GM23338 (cell line): ENCODE results near the gene NCBP3. TPM values are rescaled to one million over a fixed set of nuclear protein-coding genes. Genes with fewer than 3 reads are reported as not detected.

ENCODE experiments used
- ATAC-seq: fragments of 200-7000 bp; cut with Tn5 transposase; 3 replicates; pipeline ENCODE4 v1.9.1; 2020
- DNase-seq: peaks from one replicate; pipeline ENCODE4 v3.0.0-alpha.2; 2015; ENCODE audit warnings: low spot score
- H2AFZ ChIP-seq: fragments of 200-600 bp; sonication (generic); 2 replicates; pipeline ENCODE4 v1.8.0; 2016; ENCODE audit warnings: antibody characterized with exemption, mild to moderate bottlenecking, moderate library complexity
- H3F3A ChIP-seq: fragments of 200-600 bp; sonication (generic); replicated peaks from 2 replicates; pipeline ENCODE4 v1.8.0; 2017; ENCODE audit warnings: antibody characterized with exemption, mixed run types, low read depth
- H3K27ac ChIP-seq: fragments of 200-600 bp; sonication (generic); 2 replicates; pipeline ENCODE4 v1.6.1; 2016; ENCODE audit warnings: low read depth
- H3K27me3 ChIP-seq: fragments of 200-600 bp; sonication (generic); 2 replicates; pipeline ENCODE4 v1.8.0; 2016; ENCODE audit warnings: mild to moderate bottlenecking, mixed run types, moderate library complexity; ENCODE audit not compliant: insufficient read depth
- H3K36me3 ChIP-seq: fragments of 200-600 bp; sonication (generic); 2 replicates; pipeline ENCODE4 v1.8.0; 2016; ENCODE audit warnings: mild to moderate bottlenecking; ENCODE audit not compliant: insufficient read depth
- H3K4me1 ChIP-seq: fragments of 200-600 bp; sonication (generic); 2 replicates; pipeline ENCODE4 v1.8.0; 2016; ENCODE audit warnings: mild to moderate bottlenecking, moderate library complexity; ENCODE audit not compliant: insufficient read depth
- H3K4me2 ChIP-seq: fragments of 200-600 bp; sonication (generic); 2 replicates; pipeline ENCODE4 v1.7.1; 2017; ENCODE audit warnings: mixed run types
- H3K4me3 ChIP-seq: fragments of 200-600 bp; sonication (generic); 2 replicates; pipeline ENCODE4 v1.6.1; 2016; ENCODE audit warnings: mixed run types
- H3K79me2 ChIP-seq: fragments of 200-600 bp; sonication (generic); replicated peaks from 2 replicates; pipeline ENCODE4 v1.8.0; 2017; ENCODE audit warnings: mild to moderate bottlenecking; ENCODE audit not compliant: insufficient read depth
- H3K9me2 ChIP-seq: fragments of 200-600 bp; sonication (generic); 2 replicates; pipeline ENCODE4 v1.8.0; 2017; ENCODE audit not compliant: insufficient read depth
- H4K20me1 ChIP-seq: fragments of 200-600 bp; sonication (generic); replicated peaks from 2 replicates; pipeline ENCODE4 v1.8.0; 2017; ENCODE audit warnings: mild to moderate bottlenecking; ENCODE audit not compliant: insufficient read depth
- H3K27ac Mint-ChIP-seq: 2 replicates; pipeline ENCODE4 v1.8.0; 2020; ENCODE audit warnings: inconsistent platforms, mild to moderate bottlenecking, moderate library complexity, mixed read lengths
- H3K27me3 Mint-ChIP-seq: 3 replicates; pipeline ENCODE4 v1.8.0; 2022; ENCODE audit warnings: low read depth, mild to moderate bottlenecking, moderate library complexity, mixed read lengths, inconsistent platforms; ENCODE audit not compliant: insufficient read depth, poor library complexity
- H3K36me3 Mint-ChIP-seq: 3 replicates; pipeline ENCODE4 v1.8.0; 2021; ENCODE audit warnings: low read depth, mild to moderate bottlenecking, inconsistent platforms, moderate library complexity, mixed read lengths
- H3K4me1 Mint-ChIP-seq: 3 replicates; pipeline ENCODE4 v1.8.0; 2020; ENCODE audit warnings: mild to moderate bottlenecking, inconsistent platforms, mixed read lengths
- H3K4me3 Mint-ChIP-seq: 3 replicates; pipeline ENCODE4 v1.8.0; 2021; ENCODE audit warnings: moderate library complexity, mild to moderate bottlenecking, inconsistent platforms, mixed read lengths
- H3K9me3 Mint-ChIP-seq: 3 replicates; pipeline ENCODE4 v1.8.0; 2020; ENCODE audit warnings: moderate library complexity, mild to moderate bottlenecking, inconsistent platforms, mixed read lengths
- CREB1 ChIP-seq: fragments of 250-450 bp; sonication (Bioruptor Pico); IDR thresholded peaks from 2 replicates; pipeline ENCODE4 v1.5.0; 2020; ENCODE audit warnings: low read depth, mild to moderate bottlenecking, moderate library complexity
- ETS1 ChIP-seq: IDR thresholded peaks from 2 replicates; pipeline ENCODE4 v1.6.1; 2016; ENCODE audit warnings: antibody characterized with exemption
- EZH2 ChIP-seq: fragments of 200-600 bp; sonication (generic); IDR thresholded peaks from one replicate; pipeline ENCODE4 v1.8.0; 2017; ENCODE audit warnings: antibody characterized with exemption, mild to moderate bottlenecking, low read depth; ENCODE audit not compliant: unreplicated experiment
- NANOG ChIP-seq: IDR thresholded peaks from 2 replicates; pipeline ENCODE4 v1.6.1; 2016; ENCODE audit warnings: antibody characterized with exemption, borderline replicate concordance
- STAT1 ChIP-seq: IDR thresholded peaks from one replicate; pipeline ENCODE4 v1.6.1; 2016; ENCODE audit warnings: antibody characterized with exemption; ENCODE audit not compliant: unreplicated experiment
- ZNF114 ChIP-seq: fragments of 250-450 bp; sonication (Bioruptor Pico); IDR thresholded peaks from 2 replicates; pipeline ENCODE4 v1.5.0; 2020; ENCODE audit warnings: mild to moderate bottlenecking, moderate library complexity
- ZNF462 ChIP-seq: fragments of 250-450 bp; sonication (Bioruptor Pico); IDR thresholded peaks from 2 replicates; pipeline ENCODE4 v1.5.0; 2020; ENCODE audit warnings: mild to moderate bottlenecking, moderate library complexity
- polyA plus RNA-seq: library from polyadenylated mRNA; unstranded; fragments of >200 nt; fragmentation: Nextera tagmentation; extraction: Ambion mirVana; gene quantifications from 2 replicates; pipeline ENCODE4 v1.2.1, GENCODE V29; 2016
- total RNA-seq: library from RNA; depleted of rRNA; stranded (reverse); fragments of >200 nt; shearing (Covaris generic); gene quantifications from 2 replicates; pipeline ENCODE4 v1.2.3, GENCODE V29; 2014

NCBP3 gene
- total and polyA plus RNA-seq, 2 experiments from 2014 or later: 35.5 to 42.8 TPM

- no peaks in the 10 kb centered on the region; the same call in 2 of the 3 replicates for H3K36me3 Mint-ChIP-seq
- no peaks in the 10 kb centered on the region for H3K36me3 ChIP-seq
- no peak overlapping the region for H2AFZ ChIP-seq
- H4K20me1 ChIP-seq: no peaks in the 10 kb centered on the region
- H3K27ac ChIP-seq: no peak overlapping the region
- 0 out of 2 replicates have a peak, but pooled peaks cover 4% of the 10 kb centered on the region for H3K79me2 ChIP-seq
- H3K27me3 Mint-ChIP-seq: peaks cover 24% of the 10 kb centered on the region
- ATAC-seq: no peak
- H3K9me3 Mint-ChIP-seq: peaks cover 3% of the 10 kb centered on the region; the same call in 1 of the 3 replicates
- no peak for DNase-seq
- H3K9me2 ChIP-seq: no peaks in the 10 kb centered on the region
- TF ChIP-seq NANOG (no peak), ZNF114 (CRISPR knock-in tag) (no peak), EZH2 (no peak), ZNF462 (no peak), STAT1 (no peak), ETS1 (no peak), CREB1 (CRISPR knock-in tag) (no peak)
- H3K4me2 ChIP-seq: no peak overlapping the region
- H3K4me1 Mint-ChIP-seq: peaks cover 29% of the 10 kb centered on the region
- H3K27me3 ChIP-seq: no peaks in the 10 kb centered on the region
- H3K27ac Mint-ChIP-seq: no peak overlapping the region
- no peak overlapping the region for H3K4me3 ChIP-seq
- peaks cover 21% of the 10 kb centered on the region for H3K4me1 ChIP-seq
- peaks cover 11% of the 10 kb centered on the region; the same call in 1 of the 2 replicates for H3F3A ChIP-seq
- H3K4me3 Mint-ChIP-seq: no peak overlapping the region
These were observed 48.9 kb upstream of the NCBP3 start for GRCh38 chr17:3894911-3895343.
